ENCODE data around the gene AKAP1.

The AKAP1 gene

GRCh38 chr17:57135026-57135788 lies 50.2 kb downstream of the AKAP1 start:
- DNase-seq (ENCODE audit: low read depth): no peak
- H3K4me3 ChIP-seq (replicated peaks; ENCODE audit: low read depth, low read length): no peak overlapping the region
- TF ChIP-seq CTCF (IDR thresholded peaks at IDR 0.05; ENCODE audit: low read length, missing control alignments): no peak

GRCh38 chr17:57135789-57136291 lies 50.8 kb downstream of the AKAP1 start:
- no peak overlapping the region for H3K4me3 ChIP-seq (replicated peaks; ENCODE audit: low read depth, low read length)
- no peak for DNase-seq (ENCODE audit: low read depth)
- no peak for TF ChIP-seq CTCF (IDR thresholded peaks at IDR 0.05; ENCODE audit: low read length, missing control alignments)

GRCh38 chr17:57136355-57136754 lies 51.3 kb downstream of the AKAP1 start:
- no peak for TF ChIP-seq CTCF (IDR thresholded peaks at IDR 0.05; ENCODE audit: low read length, missing control alignments)
- H3K4me3 ChIP-seq (replicated peaks; ENCODE audit: low read depth, low read length): no peak overlapping the region
- DNase-seq (ENCODE audit: low read depth): no peak

GRCh38 chr17:57138030-57138911 lies 53.2 kb downstream of the AKAP1 start:
- TF ChIP-seq CTCF (IDR thresholded peaks at IDR 0.05; ENCODE audit: low read length, missing control alignments): no peak
- DNase-seq (ENCODE audit: low read depth): no peak
- H3K4me3 ChIP-seq (replicated peaks; ENCODE audit: low read depth, low read length): no peak overlapping the region

- no peak overlapping the region for H3K4me3 ChIP-seq (replicated peaks; ENCODE audit: low read depth, low read length)
- no peak for TF ChIP-seq CTCF (IDR thresholded peaks at IDR 0.05; ENCODE audit: low read length, missing control alignments)
- no peak for DNase-seq (ENCODE audit: low read depth)
Observed at GRCh38 chr17:57138956-57139576, 54.0 kb downstream of the AKAP1 start.

- no peak for TF ChIP-seq CTCF (IDR thresholded peaks at IDR 0.05; ENCODE audit: low read length, missing control alignments)
- no peak overlapping the region for H3K4me3 ChIP-seq (replicated peaks; ENCODE audit: low read depth, low read length)
- no peak for DNase-seq (ENCODE audit: low read depth)
Observed at GRCh38 chr17:57140316-57140715, 55.3 kb downstream of the AKAP1 start.

All from fibroblast of pulmonary artery (primary cell).